Thoracic aorta (tissue), 2 donors: ENCODE data around the gene ASH1L. TPM values are rescaled to one million over a fixed set of nuclear protein-coding genes. Genes with fewer than 3 reads are reported as not detected.

Experiments
- ATAC-seq: fragments of 150-250 bp; one replicate; pipeline ENCODE4 v1.8.0; 2017; ENCODE audit warnings: low read depth; ENCODE audit not compliant: insufficient number of reproducible peaks, low FRiP score
- DNase-seq: peaks from one replicate; pipeline ENCODE4 v3.0.0-alpha.2; 2020; ENCODE audit warnings: low spot score
- H3K27ac ChIP-seq, 2 donors: fragments of 200-600 bp; sonication (generic); 1 replicate in 1 of 2; 2 replicates in 1 of 2; pipeline ENCODE4 v1.5.1; 2016; ENCODE audit warnings: mild to moderate bottlenecking in 2 of 2, moderate library complexity in 2 of 2
- H3K27me3 ChIP-seq: fragments of 200-600 bp; sonication (generic); replicated peaks from 2 replicates; pipeline ENCODE4 v1.6.0; 2016; ENCODE audit warnings: mild to moderate bottlenecking; ENCODE audit not compliant: insufficient read depth
- H3K36me3 ChIP-seq: fragments of 200-600 bp; sonication (generic); one replicate; pipeline ENCODE4 v1.5.1; 2016
- H3K4me1 ChIP-seq, 2 donors: fragments of 200-600 bp; sonication (generic); 1 replicate in 1 of 2; 2 replicates in 1 of 2; pipeline versions ENCODE4 v1.5.1 to v1.6.0; 2016; ENCODE audit warnings: low read depth in 2 of 2, mild to moderate bottlenecking in 1 of 2; ENCODE audit not compliant: control insufficient read depth in 1 of 2
- H3K4me3 ChIP-seq: fragments of 200-600 bp; sonication (generic); 2 replicates; pipeline ENCODE4 v1.5.1; 2016; ENCODE audit warnings: mild to moderate bottlenecking
- H3K9me3 ChIP-seq: fragments of 200-600 bp; sonication (generic); 2 replicates; pipeline ENCODE4 v1.5.1; 2016
- total RNA-seq, 2 donors: library from RNA; depleted of rRNA; stranded (reverse); fragments of >200 nt; gene quantifications; one replicate each; pipeline versions ENCODE4 v1.1.0 to v1.2.3, GENCODE V29; 2016
- TF ChIP-seq, protein P1 (sequence below): fragments of 200-600 bp; sonication (generic); IDR thresholded peaks from one replicate; pipeline ENCODE4 v1.5.1; 2019; ENCODE audit warnings: antibody characterized with exemption

Gene ASH1L
- total RNA-seq, 2 donors from 2014 or later: 52.7 to 84.2 TPM

DNA sequence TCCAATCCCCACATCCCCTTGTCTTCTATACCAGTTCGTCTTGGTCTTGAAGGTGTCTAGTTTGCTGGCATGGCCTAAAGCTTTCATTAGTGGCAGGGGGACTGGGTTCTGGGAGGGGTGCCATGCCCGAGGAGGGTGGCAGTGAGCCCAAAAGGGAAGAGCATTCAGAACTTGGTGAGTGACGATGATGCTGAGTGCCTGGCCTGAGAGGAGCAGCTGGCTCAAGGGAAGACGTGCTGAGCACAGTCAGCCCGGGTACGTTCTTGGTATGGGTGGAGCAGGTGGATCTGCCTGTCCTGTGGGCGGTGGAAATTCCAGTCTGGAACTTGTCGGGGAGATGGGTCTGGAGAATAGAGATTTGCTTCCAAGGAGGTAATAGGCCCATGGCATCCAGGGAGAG is 249.3 kb downstream of the ASH1L start:
- Histone ChIP-seq H3K36me3 (peaks cover 4% of the 10 kb centered on the region), H3K4me3 (no peak overlapping the region), H3K27ac (no peak overlapping the region), H3K27me3 (no peaks in the 10 kb centered on the region), H3K4me1 (peaks cover 3 to 19% of the 10 kb centered on the region in 2 donors), H3K9me3 (no peaks in the 10 kb centered on the region)
- no peak for ATAC-seq
- TF ChIP-seq, protein P1, sequence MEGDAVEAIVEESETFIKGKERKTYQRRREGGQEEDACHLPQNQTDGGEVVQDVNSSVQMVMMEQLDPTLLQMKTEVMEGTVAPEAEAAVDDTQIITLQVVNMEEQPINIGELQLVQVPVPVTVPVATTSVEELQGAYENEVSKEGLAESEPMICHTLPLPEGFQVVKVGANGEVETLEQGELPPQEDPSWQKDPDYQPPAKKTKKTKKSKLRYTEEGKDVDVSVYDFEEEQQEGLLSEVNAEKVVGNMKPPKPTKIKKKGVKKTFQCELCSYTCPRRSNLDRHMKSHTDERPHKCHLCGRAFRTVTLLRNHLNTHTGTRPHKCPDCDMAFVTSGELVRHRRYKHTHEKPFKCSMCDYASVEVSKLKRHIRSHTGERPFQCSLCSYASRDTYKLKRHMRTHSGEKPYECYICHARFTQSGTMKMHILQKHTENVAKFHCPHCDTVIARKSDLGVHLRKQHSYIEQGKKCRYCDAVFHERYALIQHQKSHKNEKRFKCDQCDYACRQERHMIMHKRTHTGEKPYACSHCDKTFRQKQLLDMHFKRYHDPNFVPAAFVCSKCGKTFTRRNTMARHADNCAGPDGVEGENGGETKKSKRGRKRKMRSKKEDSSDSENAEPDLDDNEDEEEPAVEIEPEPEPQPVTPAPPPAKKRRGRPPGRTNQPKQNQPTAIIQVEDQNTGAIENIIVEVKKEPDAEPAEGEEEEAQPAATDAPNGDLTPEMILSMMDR: no peak
- no peak for DNase-seq

DNA sequence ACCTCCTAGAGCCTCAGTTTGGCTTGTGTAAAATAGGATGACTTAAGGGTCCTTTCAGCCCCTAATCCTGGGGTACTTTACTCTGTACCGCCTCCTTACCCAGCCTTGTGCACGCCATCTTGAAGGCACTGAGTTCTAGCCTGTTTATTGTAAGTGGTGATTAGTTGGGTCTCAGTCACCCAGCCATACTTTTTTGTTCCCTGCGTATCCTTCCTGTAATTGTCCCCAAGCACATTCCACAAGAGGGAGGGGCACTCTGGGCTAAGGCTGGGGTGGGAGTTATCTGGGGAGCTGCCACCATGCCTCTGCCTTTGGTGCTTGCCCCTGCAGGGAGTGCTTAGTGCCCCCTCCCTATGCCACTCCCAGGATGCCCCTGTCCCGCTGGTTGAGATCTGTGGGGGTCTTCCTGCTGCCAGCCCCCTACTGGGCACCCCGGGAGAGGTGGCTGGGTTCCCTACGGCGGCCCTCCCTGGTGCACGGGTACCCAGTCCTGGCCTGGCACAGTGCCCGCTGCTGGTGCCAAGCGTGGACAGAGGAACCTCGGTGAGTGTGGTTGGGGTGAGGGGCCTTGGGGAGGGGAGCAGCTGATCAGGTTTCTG is 253.1 kb downstream of the ASH1L start:
- H3K9me3 ChIP-seq: no peaks in the 10 kb centered on the region
- TF ChIP-seq, protein P1: no peak
- H3K4me3 ChIP-seq: peak overlapping the region; percentile 89
- peaks cover 4% of the 10 kb centered on the region for H3K36me3 ChIP-seq
- H3K27me3 ChIP-seq: no peaks in the 10 kb centered on the region
- H3K4me1 ChIP-seq: peaks cover 3 to 25% of the 10 kb centered on the region in 2 donors
- DNase-seq (no peak), ATAC-seq (no peak)
- peak overlapping the region; percentile 76 to 91 for H3K27ac ChIP-seq

DNA sequence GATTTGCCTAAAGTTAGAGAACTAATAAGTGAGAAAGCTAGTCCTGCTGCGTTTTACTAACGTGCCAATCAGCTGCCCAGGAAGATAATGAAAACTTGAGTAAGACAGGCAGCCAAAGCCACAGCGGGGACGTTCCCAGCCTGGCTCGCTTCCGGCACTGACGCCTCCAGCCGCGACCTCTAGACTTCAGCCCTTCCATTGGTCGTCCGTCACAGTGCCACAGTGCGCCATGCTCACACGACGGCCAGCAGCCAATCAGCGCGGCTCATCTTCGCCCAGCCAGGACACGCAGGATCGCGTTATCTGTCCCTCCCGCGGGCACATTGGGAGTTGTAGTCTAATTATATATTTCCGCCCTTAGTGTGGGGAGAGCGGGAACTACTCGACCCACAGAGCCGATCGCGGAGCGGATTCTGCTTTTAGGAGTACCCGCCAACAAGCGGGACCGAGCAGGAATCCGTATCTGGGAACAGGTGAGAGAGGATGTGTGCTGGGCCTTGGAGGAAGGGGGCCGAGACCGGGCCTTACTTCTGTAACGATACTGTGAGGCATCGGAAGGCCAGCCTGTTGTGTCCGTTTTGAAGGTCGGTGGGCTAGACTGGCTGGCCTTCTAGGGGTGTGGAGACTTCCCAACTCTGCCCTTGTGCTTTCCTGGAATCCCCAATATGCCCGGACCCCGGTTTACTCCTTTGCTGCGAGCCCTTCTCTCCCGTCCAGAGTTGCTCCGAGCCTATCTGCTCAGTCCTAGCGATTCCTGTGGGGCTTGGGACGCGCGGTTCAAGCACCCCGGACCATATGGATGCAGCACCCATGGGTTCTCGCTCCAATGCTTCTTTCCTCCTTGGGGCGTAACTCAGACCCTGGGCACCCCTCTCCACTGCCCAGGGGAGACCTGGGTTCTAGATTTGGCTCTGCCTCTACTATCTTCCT is 253.8 kb downstream of the ASH1L start, which contains the start of gene FDPS:
Gene FDPS (plus strand): TSS at position 374 of the 930 bp plus-strand sequence. CDS start 924 bp downstream, outside the sequence.
- peaks cover 4% of the 10 kb centered on the region for H3K36me3 ChIP-seq
- peak within 1 kb of the TSS; percentile 76 to 91 for H3K27ac ChIP-seq
- H3K27me3 ChIP-seq: no peaks in the 10 kb centered on the region
- DNase-seq (peak; percentile 94), ATAC-seq (peak; percentile 95)
- peaks cover 3 to 25% of the 10 kb centered on the region in 2 donors for H3K4me1 ChIP-seq
- no peaks in the 10 kb centered on the region for H3K9me3 ChIP-seq
- peak within 1 kb of the TSS; percentile 89 for H3K4me3 ChIP-seq
- TF ChIP-seq, protein P1: peak; percentile 37

DNA sequence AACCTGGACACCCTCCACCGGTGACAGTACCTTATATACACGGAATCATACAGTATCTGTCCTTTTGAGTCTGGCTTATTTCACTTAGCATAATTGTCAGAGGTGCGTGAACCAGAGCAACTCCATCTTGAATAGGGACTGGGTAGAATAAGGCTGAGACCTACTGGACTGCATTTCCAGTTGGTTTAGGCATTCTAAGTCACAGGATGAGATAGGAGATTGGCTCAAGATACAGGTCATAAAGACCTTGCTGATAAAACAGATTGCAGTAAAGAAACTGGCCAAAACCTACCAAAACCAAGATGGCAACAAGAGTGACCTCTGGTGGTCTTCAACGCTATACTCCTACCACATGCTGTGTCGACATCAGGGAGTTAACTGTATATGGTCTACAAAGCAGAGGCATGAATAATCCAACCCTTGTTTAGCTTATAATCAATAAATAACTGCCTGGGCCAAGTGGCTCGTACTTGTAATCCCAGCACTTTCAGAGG is 255.3 kb downstream of the ASH1L start:
- no peak overlapping the region for H3K27ac ChIP-seq
- no peaks in the 10 kb centered on the region for H3K27me3 ChIP-seq

More for the DNA sequence above, 255.3 kb downstream of the ASH1L start:
- Histone ChIP-seq H3K9me3 (no peaks in the 10 kb centered on the region), H3K4me3 (no peak overlapping the region), H3K4me1 (peaks cover 3 to 25% of the 10 kb centered on the region in 2 donors), H3K36me3 (no peaks in the 10 kb centered on the region)
- TF ChIP-seq, protein P1: peak; percentile 16
- DNase-seq (no peak), ATAC-seq (no peak)
